ENCODE results near the gene COL13A1.

- TF ChIP-seq CTCF (IDR thresholded peaks at IDR 0.05; ENCODE audit: low read depth, low read length) (no peak), MAX (IDR thresholded peaks at IDR 0.05; ENCODE audit: low read depth, low read length) (no peak)
Observed at GRCh38 chr10:69871074-69871473, 69.4 kb downstream of the COL13A1 start.
